ENCODE measurements around the gene PPM1H.
"Not testable (repeated sequence)": the region's sequence is repeated elsewhere in the genome, so short reads cannot be mapped to it uniquely, and the experiment has no call there.

The PPM1H gene

DNA sequence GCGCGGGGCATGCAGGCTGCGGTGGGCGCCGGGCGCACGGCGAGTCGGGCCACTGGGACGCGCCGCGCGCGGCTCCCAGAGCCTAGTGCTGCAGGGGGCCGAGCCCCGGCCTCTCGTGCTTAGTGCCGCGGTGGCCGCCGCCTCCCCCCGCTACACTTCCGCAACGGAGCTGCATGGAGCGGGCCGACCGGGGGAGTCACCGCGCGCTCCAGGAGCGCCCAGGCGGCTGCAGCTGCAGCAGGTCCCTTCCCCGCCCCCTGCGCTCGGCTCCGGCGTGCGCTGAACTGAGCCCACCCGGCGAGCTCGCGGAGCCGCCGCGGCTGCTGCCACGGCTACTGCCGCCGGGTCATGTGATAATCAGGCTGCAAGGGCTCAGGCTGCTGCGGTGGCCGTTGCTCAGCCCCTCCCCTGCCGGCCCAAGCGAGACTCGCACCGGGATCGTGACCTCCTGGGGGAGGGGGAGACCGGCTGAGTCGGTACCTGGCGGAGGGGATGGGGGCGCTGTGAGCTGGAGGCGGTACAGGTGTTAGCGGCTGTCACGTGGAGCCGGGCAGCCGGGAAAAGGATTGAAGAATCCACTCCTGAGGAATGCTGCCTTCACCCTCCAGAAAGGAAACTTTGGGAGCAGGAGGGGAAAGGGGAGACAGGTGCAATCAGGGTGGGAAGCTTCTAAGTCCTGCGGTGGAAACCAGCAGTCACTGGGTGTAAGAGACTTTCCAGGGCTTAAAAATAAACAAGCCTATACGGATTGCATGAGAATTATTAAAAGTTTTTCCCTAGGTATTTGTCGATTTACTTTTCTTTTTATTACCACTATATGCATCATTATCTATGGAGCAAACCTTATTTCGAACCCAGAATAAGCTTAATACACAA, at the start of gene PPM1H:
TSS of gene PPM1H (minus strand) at position 352 of the 876 bp plus-strand sequence. CDS start 414 bp downstream, outside the sequence.
- peak; percentile 18 for DNase-seq (ENCODE audit: low read depth)

- no peak for DNase-seq (ENCODE audit: low read depth)
Measured at GRCh38 chr12:62983594-62983993, 48.6 kb upstream of the PPM1H start.

GRCh38 chr12:62978768-62979167, 43.8 kb upstream of the PPM1H start:
- DNase-seq (ENCODE audit: low read depth): no peak

DNA sequence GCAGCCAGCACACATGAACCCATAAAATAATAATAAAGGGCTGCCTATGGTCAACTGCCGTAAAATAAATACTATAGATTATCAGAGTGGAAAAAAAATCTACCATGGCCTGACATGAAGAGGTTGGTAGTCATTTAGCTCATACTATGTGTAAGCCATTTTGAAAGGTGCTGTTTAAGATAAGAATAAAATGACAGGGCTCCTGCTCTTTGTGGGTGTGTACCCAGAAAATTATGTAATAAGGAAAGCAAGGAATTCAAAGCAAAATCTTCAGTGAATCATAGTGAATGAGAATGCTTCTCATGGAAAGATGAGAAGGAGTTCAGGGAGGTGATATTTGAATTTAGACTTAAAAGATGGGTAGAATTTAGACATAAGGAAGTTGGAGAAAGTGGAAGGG, 42.9 kb upstream of the PPM1H start:
- no peak for DNase-seq (ENCODE audit: low read depth)

- DNase-seq (ENCODE audit: low read depth): no peak
Measured at GRCh38 chr12:62977418-62977817, 42.5 kb upstream of the PPM1H start.

DNA sequence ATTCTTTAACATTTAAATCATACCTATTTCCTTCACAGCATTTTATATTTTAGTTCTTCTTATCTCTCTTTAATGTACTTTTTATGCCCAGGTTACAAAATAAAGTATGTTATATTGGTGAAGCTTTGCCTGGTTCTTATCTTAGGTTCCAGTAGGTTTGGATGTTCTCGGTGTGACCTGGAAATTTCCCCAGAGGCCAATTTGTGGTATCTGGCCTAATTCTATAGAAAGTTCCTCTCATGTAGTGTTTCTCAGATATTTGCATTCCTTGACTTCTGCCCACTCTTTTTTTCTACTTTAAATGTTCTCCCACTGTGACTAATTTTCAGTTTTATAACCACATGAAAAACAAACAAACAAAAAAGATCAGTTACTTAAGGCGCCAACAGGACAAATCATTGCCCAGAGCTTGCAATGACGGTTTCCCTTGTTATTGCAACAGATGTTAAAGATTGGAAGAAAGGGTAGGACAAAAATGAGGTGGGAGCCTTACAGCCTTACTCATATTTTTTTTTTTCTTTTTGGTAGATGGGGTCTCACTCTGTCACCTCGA, 41.2 kb upstream of the PPM1H start:
- no peak for DNase-seq (ENCODE audit: low read depth)

GRCh38 chr12:62971769-62972525, 37.0 kb upstream of the PPM1H start:
- DNase-seq (ENCODE audit: low read depth): no peak

- no peak for DNase-seq (ENCODE audit: low read depth)
Measured at GRCh38 chr12:62969695-62970094, 34.7 kb upstream of the PPM1H start.

GRCh38 chr12:62967701-62968100, 32.8 kb upstream of the PPM1H start:
- DNase-seq (ENCODE audit: low read depth): no peak

GRCh38 chr12:62966990-62967506, 32.1 kb upstream of the PPM1H start:
- no peak for DNase-seq (ENCODE audit: low read depth)

- DNase-seq (ENCODE audit: low read depth): not testable (repeated sequence)
Measured at GRCh38 chr12:62966446-62966989, 31.6 kb upstream of the PPM1H start.

DNA sequence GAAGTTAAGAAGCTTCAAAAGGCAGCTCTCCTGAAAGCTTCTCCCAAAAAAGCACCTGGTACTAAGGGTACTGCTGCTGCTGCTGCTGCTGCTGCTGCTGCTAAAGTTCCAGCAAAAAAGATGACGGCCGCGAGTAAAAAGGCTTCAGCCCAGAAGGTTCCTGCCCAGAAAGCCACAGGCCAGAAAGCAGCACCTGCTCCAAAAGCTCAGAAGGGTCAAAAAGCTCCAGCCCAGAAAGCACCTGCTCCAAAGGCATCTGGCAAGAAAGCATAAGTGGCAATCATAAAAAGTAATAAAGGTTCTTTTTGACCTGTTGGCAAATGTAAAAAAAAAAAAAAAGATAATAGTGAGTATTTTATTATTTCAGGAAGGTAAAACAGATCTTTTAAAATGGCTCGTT, 30.8 kb upstream of the PPM1H start:
- not testable (repeated sequence) for DNase-seq (ENCODE audit: low read depth)

- DNase-seq (ENCODE audit: low read depth): not testable (repeated sequence)
Measured at GRCh38 chr12:62965242-62965641, 30.3 kb upstream of the PPM1H start.

DNA sequence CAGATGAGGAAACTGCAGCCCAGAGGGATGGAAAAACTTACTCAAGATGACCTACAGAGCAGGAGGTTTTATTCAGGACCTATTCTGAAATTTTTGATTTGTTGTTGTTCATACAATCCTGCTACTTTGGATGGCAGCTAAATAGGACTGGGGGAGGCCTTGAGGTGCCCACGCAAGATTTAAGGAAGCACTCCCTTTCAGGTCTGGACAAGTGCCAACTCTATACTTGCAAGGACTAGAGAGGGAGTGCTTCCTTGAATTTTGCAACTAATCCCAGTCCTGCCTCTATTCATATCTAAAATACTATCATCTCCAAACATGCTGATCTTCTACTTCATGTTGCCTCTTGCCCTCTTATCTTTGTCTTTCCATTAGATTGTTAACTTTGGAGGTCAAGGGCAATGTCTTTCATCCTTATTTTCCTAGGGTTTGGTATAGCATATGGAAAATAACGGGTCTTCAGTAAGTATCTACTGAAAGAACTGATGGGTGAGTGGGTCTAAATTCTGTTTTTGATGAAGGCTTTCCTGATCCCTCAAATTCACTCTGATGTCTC, 28.6 kb upstream of the PPM1H start:
- no peak for DNase-seq (ENCODE audit: low read depth)

GRCh38 chr12:62960324-62960723, 25.4 kb upstream of the PPM1H start:
- no peak for DNase-seq (ENCODE audit: low read depth)

DNA sequence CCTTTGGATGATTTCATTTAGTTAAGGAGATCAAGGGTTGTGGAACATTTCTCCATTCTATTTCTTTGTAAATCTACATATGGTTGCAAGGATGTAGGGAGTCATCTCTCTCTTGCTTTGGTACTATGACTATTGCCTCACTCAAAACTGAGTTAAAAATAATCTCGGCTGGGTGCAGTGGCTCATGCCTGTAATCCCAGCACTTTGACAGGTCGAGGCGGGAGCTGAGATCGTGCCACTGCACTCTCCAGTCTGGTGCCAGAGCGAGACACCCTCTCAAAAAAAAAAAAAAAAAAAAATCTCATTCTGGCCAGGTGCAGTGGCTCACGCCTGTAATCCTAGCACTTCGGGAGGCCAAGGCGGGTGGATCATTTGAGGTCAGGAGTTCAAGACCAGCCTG, 24.8 kb upstream of the PPM1H start:
- no peak for DNase-seq (ENCODE audit: low read depth)

DNA sequence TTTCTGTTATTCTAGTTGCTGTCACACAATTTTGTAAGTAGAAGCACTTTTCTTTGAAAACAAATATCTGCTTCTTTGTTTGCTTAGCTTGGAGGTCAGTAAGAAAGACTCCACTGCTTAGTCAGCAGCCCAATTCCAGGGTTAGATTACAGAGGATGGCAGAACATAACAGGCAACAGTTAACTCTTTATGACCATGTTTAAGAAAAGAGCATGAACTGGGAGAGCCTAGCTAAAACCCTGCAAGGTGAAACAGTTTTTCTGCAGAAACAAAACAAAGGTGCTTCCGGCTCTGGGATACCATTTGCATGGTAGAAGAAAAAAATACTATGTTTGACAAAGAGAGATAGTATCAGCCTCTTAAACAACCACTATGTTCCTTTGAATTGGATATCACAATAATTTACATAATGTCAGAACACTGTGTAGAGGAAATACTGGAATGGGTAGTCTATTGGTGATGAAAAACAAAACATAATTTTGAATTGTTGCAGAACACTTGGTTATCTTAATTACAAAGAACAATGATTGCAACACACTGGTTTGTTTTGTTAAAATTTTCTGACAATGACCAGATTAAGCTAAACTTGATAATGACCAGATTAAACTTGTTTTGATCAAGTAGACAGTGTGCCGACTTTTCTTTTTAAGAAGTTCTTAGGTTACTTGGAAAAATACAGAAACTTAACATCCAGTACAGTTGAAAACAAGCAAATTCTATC, 22.4 kb upstream of the PPM1H start:
- peak; percentile 41 for DNase-seq (ENCODE audit: low read depth)

DNA sequence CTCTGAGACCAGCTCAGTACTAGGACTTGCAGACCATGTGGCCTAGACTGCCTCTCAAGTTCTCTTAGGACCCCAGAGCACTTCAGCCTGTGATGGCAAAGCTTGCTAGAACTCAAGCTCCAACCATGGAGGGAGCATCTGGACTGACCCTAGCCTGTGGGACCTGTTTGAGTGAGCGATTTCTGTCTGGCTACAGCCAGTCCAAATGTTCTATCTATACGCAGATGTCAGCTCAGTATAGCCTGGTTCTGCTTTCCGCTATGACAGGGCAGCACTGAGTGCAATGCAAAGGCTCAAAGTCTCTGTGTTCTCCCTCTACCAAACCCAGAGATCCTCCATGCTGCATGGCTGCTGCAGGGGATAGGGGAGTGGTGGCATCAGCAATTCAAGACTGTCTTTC, 20.7 kb upstream of the PPM1H start:
- DNase-seq (ENCODE audit: low read depth): no peak

DNA sequence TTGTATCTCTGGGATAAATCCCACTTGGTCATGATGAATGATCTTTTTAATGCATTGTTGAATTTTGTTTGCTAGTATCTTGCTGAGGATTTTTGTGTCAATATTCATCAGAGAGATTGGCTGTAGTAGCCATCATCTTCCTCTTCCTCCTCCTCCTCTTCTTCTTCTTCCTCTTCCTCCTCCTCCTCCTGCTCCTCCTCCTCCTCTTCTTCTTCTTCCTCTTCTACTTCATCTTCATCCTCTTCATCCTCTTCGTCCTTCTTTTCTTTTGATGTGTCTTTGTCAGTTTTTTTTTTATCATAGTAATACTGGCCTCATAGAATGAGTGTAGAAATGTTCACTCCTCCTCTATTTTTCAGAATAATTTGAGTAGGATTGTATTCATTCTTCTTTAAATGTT, 15.4 kb upstream of the PPM1H start:
- DNase-seq (ENCODE audit: low read depth): no peak

DNA sequence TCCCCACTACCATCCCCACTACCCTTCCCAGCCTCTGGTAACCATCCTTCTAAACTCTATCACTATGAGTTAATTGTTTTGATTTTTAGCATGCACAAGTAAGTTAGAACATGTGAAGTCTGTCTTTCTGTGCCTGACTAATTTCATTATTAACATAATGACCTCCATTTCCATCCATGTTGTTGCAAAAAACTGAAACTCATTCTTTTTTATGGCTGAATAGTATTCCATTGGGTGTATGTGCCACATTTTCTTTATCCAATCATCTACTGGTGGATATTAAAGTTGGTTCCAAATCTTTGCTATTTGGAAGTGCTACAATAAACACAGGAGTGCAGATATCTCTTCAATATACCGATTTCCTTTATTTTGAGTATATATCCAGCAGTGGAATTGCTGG, 13.2 kb upstream of the PPM1H start:
- DNase-seq (ENCODE audit: low read depth): no peak

DNA sequence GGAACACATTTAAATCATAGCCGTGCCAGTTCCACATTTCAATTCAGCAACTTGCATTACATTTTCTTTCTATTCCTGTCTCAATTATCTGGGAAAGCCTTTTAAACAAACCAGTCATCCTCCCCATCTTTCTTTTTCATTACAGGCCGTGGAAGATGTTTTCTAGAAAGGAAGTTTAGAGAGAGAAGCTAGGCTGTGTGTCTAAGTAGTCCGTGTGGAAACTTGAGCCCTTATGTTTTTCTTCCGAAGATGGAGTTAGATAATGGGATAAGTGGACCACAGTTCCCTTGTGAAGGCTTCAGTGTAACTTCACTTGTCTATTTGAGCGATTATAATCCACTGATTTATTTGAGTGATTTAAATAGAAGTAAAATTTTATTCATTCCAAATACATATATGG, 12.4 kb upstream of the PPM1H start:
- DNase-seq (ENCODE audit: low read depth): no peak

Data from stromal cell of bone marrow (primary cell).